Jurkat, Clone E6-1 (cell line): ENCODE data around the gene RAB4B. TPM values are rescaled to one million over a fixed set of nuclear protein-coding genes. Genes with fewer than 3 reads are reported as not detected.
"Not testable (repeated sequence)": the region's sequence is repeated elsewhere in the genome, so short reads cannot be mapped to it uniquely, and the experiment has no call there.

Experiments
- DNase-seq: peaks from one replicate; pipeline ENCODE4 v3.0.0-alpha.2; 2011; ENCODE audit warnings: low read depth, low spot score
- H3K4me3 ChIP-seq: 2 replicates; pipeline ENCODE4 v1.5.1; 2011; ENCODE audit warnings: mild to moderate bottlenecking, low read length, control low read depth, moderate library complexity
- polyA plus RNA-seq: library from polyadenylated mRNA; unstranded; fragments of >200 nt; gene quantifications from one replicate; pipeline ENCODE4 v1.2.1, GENCODE V29; 2012; ENCODE audit warnings: missing spikeins; ENCODE audit not compliant: insufficient read length, insufficient read depth

The RAB4B gene, protein sequence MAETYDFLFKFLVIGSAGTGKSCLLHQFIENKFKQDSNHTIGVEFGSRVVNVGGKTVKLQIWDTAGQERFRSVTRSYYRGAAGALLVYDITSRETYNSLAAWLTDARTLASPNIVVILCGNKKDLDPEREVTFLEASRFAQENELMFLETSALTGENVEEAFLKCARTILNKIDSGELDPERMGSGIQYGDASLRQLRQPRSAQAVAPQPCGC
- 55.7 TPM for polyA plus RNA-seq

DNA sequence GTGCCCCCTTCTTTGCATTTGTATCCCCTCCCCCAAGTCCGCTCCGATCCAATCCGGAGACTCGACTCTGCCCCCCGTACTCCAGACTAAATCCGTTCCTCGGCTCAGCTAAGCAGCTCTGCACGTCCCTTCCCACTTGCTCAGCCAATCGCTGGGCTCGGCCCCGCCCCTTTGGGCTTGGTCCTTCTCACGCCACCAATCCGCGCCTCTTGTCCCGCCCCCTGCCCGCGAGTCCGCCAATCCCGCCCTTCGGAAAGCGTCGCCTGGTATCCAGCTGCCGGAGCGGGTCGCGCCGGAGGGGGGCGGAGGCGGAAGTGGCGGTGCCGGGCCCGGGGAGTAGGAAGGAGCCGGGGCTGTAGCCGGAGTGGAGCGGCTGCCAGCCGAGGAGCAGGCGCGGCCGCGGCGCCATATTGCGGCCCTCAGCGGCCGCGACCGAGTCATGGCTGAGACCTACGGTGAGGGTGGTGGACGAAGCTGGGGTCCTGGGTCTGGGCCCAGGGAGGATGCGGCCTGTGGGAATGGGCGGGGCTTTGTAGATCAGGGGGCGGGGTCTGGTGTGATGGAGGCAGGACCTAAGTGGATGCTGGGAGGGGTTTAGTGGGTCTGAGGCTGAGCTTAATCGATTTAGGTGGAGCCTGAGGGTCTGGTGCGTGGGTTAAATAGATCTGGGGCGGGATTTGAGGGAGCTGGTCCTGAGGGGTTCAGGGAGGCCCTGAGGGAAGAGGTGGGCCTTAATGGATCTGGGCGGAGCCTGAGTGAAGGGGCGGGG lies at the start of gene RAB4B:
TSS of gene RAB4B (plus strand) at position 311 of the 769 bp plus-strand sequence. CDS start at position 440, 129 bp downstream.
- DNase-seq: peak; percentile 100
- H3K4me3 ChIP-seq: peak within 1 kb of the TSS; percentile 82

DNA sequence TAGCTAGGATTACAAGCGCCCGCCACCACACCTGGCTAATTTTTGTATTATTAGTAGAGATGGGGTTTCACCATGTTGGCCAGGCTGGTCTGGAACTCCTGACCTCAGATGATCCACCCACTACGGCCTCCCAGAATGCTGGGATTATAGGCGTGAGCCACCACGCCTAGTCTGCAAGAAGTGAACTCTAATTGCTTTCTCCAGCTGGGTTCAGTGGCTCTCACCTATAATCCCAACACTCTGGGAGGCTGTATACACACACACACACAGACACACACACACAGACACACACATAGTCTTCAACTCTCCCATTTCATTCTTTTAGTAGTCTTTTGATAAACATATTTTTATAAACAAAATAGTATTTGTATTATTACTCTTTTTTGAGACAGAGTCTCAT lies 48.0 kb upstream of the RAB4B start:
- not testable (repeated sequence) for H3K4me3 ChIP-seq, DNase-seq

DNA sequence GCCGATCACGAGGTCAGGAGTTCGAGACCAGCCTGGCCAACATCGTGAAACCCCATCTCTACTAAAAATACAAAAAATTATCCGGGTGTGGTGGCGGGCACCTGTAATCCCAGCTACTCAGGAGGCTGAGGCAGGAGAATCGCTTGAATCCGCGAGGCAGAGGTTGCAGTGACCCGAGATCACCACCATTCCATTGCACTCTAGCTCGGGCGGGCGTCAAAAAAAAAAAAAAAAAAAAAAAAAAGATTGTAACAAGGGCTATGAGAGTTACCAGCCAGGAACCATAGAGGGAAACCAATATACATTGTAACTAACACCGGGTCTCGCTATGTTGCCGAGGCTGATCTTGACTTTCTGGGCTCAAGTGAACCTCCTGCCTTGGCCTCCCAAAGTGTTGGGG lies 45.7 kb upstream of the RAB4B start:
- DNase-seq, H3K4me3 ChIP-seq: not testable (repeated sequence)

DNA sequence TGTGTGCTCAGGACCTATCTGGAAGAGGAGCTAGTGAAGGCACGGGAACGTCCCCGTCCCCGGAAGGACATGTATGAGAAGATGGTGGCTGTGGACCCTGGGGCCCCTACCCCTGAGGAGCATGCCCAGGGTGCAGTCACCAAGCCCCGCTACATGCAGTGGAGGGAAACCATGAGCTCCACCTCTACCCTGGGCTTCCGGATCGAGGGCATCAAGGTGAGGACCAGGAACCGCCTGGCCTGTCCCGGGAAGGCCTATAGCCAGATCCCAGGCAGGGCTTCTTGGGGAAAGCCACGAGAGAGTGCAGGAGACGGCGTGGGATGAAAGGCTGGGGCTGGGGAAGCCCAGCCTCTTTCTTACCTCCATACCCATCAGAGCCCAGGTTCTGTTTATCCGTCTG lies 44.9 kb upstream of the RAB4B start:
- no peak overlapping the region for H3K4me3 ChIP-seq
- no peak for DNase-seq

DNA sequence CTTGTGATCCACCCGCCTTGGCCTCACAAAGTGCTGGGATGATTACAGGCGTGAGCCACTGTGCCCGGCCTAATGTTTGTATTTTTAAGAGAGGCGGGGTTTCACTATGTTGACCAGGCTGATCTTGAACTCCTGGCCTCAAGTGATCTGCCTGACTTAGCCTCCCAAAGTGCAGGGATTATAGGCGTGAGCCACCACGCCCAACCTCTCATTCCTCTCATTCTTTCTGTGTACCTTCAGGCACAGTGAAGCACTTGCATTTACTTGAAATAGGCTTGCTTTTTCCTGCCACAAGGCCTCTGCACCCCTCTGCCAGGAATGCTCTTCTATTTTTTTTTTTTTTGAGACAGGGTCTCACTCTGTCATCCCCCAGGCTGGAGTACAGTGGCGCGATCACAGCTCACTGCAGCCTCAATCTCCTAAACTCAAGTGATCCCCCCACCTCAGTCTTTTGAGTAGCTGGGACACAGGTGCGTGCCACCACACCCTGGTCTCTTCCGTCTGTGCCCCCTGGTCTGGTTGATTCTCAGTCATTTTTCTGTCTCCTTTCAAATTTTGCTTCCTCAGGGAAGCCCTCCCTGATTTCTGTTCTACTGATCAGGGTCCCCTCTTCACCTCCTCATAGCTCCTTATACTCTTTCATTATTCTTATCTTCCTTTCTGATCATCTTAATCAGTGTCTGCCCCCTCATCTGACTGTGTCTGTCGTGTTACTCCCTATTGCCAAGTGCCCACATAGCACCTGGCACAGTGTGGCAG lies 42.9 kb upstream of the RAB4B start:
- no peak overlapping the region for H3K4me3 ChIP-seq
- no peak for DNase-seq

DNA sequence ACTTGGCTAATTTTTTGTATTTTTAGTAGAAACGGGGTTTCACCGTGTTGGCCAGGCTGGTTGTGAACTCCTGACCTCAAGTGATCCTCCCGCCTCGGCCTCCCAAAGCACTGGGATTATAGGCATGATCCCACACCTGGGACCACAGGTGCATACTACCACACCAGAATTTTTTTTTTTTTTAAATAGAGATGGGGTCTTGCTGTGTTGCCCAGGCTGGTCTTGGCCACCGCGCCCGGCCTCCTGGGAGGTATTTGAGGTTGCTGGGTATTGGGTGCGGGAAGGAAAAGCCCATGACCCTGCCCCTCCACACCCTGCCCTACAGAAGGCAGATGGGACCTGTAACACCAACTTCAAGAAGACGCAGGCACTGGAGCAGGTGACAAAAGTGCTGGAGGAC lies 41.4 kb upstream of the RAB4B start:
- DNase-seq: no peak
- H3K4me3 ChIP-seq: no peak overlapping the region

DNA sequence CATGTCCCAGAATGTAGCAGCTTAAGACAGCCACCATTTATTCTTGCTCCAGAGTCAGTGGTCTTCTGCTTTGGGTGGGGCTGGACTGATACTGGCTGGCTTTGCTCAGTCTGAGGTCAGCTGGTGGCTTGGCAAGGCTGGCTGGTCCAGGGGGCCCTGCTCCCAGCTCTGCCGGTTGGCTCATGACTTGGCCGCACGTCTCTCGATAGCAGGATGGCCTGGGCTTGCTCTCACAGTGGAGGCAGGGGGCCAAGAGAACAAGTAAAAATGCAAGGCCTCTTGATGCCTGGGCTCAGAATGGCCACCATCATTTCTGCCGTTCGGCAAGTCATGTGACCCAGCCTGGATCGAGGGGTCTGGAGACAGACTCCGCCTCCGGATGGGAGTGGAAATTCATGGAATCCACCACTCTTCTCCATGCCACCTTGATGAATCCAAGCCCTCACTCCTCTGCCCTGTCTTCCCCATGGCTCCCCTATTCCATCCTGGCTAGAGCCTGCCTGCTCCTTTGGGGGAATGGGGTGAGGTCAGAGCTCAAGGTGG lies 40.9 kb upstream of the RAB4B start:
- DNase-seq: no peak
- H3K4me3 ChIP-seq: no peak overlapping the region

DNA sequence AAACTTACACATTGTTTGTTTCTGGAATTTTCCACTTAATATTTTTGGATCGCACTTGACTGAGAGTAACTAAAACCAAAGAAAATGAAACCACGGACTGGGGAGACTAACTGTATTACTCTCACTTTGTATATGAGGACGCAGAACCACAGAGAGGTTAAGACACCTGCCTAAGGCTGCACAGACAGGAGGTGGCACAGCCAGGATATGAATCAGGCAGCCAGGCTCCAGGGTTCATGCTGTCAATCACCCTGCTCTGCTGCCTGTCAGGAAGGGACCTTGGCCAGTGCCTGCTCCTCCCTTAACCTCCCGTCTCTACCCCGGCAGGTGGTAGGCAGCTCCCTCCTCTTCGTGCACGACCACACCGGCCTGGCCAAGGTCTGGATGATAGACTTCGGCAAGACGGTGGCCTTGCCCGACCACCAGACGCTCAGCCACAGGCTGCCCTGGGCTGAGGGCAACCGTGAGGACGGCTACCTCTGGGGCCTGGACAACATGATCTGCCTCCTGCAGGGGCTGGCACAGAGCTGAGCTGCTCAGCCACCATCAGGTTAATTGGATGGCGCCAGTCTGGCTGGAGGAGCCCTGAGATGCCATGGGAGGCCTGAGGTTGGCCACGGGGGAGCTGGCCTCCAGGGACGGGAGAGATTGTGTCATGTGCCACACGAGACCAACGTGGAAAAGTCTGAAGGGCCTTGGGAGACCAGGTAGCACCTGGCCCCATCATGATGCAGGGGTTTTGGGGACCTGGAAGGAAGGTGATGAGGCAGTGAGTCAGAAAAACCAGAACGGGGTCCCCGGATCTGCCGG lies 38.8 kb upstream of the RAB4B start:
- no peak for DNase-seq

DNA sequence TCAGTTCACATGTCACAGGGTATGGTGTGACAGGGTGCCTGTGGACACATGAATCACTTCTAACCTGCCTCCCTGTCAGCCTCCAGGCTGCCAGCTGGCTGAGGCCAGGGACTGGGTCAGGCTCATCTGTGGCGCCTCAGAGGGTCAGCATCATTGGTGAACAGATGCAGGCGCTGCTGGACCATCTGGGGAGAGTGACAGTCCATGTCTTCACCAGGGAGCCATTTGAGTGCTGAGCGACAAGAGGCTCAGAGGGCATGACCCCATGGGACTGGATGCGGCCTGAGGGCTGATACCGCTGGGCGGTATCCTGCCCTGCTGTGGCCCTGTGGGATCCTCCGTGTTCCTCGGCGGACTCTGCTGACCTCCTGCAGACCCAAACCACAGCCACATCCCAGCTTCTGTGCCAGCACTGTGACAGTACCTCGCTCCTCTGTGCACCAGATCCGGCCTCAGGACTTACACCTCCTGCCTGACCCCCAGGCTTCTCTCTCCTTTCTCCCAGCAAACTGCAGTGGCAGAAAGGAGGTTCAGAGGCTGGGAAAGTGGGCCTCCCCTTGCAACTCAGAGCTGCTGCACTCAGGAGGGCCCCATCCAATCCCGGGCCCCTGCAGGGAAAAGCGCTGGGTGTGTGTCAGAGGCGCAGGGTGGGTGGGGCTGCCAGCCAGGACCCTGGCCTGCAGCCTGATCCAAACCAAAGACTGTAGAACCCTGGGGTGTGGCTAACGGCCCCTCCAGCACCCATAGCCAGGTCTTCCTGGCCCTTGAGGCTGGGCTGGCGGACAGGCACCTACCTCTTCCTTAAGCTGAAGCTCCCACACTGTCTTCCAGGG lies 38.0 kb upstream of the RAB4B start:
- DNase-seq: no peak
- H3K4me3 ChIP-seq: no peak overlapping the region

More for the DNA sequence above, 38.8 kb upstream of the RAB4B start:
- no peak overlapping the region for H3K4me3 ChIP-seq

DNA sequence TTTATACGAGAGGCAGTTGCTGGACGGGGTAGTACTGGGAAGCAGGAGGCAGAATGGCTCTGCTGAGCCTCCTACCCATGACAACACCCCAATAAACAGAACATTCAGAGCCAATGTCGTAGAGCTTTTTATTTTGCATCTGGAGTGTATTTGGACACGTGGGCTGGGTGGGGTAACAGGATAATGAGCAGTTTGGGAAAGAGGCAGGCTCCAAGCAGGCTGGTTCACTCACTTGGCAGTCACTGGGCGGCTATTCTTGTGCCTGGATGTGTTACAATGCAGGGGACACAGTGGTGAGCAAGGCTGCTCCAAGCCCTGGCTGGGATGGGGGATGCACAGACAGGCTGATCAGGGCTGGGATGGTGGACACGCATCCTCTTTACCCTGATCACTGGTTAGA lies 37.3 kb upstream of the RAB4B start:
- DNase-seq: no peak
- no peak overlapping the region for H3K4me3 ChIP-seq

DNA sequence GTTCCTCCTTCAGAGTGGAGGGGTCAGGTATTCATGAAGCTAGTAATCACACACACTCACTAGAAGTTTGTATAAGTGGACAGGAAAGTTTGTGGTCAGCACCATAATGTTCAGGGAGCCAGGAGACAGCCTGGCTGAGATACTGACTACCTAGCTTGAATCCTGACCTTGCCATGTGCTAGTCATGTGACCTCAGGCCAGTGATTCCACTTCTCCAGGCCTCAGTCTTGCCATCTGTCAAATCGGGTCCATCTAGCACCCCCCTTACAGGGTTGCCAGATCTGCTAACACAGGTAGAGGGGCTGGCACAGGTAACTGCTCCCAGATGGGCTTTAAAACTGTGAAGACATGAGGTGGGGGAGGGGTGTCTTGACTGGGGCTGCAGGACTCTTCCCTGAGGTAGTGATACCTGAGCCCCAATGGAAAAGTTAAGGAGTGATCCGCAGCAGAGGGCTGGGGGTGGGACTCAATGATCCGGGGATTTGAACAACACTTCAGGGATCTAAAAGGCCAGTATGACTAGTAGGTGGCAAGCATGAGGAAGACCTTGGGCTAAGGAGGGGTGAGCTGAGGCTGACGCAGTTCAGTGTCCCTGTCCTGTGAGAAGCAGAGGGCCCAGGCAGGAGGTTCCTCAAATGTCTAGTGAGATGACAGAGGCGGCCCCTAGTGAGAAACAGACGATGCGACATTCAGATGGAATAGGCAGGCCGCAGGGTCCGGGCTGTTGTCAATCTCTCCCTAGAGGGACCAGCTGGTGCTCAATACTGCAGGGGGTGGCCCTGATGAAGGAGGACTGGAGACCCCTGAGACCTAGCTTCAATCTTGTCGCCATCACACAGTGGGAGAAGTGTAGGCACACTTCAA lies 36.3 kb upstream of the RAB4B start:
- DNase-seq: no peak
- no peak overlapping the region for H3K4me3 ChIP-seq

DNA sequence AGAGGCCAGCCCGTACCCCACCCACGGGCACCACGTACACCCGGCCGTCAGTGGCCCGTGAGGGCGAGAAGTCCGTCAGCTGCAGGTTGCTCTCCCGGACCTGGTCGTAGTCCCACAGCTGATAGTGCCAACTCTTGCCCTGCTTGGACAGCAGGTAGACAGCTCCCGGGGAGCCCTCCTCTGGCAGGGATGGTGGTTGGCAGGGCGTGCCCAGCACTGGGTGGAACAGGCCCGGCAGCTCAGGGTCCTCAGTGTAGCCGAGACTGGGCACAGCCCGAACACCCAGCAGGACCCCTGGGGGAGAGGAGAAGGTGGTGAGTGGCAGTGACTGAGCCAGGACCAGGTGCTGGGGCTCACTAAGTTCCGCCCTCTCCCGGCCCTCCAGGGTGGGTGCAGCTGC lies 35.6 kb upstream of the RAB4B start:
- DNase-seq: no peak
- no peak overlapping the region for H3K4me3 ChIP-seq

DNA sequence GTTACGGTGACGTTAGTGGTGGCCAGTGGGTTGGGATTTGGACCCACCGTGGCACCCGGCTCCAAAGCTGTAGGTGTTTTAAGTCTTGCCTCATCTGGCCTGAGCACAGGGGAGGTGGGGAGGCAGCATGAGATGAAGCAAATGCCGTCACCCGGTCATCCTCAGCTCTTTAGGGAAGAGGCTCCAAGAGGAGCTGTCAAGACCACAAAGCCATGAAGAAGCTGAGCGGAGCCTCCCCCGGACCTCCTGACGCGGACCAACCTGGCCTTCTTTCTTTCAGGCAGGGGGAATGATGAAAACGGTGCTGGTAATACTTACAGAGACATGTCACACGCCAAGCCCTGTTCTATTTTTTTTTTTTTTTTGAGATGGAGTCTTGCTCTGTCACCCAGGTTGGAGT lies 35.2 kb upstream of the RAB4B start:
- no peak for DNase-seq
- H3K4me3 ChIP-seq: no peak overlapping the region

DNA sequence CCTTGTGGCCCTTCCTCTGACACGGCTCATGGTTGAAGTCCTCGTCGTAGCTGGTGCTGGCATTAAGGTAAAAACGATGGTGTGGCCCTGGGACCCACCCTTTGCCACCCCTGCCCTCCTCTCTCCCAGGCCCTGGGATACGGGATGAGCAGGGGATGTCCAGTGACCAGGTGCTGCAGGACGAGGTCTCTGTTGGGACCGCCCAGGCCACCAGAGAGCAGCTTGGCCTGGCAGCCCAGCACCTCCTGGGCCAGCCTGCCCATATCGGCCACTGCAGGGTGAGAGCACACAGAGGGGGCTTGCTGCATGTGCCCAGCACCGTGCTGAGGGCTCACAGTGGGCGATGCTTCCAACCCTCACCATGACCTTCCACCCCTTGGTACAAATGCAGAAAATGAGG lies 34.1 kb upstream of the RAB4B start:
- no peak for DNase-seq
- no peak overlapping the region for H3K4me3 ChIP-seq

DNA sequence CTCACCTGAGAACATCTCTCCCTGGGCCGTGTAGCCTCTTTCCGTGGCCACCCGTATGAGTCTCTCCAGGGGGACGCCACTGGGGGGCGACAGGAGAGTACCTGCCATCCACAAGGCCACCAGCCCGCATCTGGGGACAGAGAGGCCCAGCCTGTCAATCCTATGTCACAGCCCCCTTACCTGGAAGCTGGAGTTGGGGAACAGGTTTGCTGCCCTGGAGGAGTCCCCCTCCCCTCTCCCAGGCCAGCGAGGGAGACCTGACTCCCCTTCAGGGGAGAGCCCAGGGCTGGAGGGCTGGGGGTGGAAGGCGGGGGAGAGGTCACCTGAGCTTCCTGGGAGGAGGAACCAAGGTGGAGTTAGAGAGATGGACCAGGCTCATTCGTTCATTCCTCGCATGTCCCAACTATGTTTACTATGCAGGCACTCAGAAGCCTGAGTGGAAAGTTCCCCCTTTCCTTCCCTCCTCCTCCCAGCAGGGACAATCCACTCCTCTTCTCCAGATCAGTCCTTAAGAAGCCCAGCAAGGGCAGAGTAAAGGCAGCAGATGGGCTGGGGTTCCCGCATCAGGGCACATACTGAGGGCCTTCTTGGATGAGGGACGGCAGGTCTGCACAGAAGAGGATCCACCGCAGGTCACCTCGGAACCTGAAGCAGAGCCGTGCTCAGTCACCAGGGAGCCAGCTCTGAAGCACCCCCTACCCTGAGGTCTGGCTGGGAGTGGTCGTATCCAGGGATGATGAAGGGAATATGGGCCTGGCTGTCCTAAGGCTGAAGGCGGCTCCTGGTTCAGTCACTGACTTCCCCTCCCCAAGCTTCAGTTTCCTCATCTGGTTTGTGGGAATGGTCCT lies 33.3 kb upstream of the RAB4B start:
- no peak for DNase-seq
- no peak overlapping the region for H3K4me3 ChIP-seq

DNA sequence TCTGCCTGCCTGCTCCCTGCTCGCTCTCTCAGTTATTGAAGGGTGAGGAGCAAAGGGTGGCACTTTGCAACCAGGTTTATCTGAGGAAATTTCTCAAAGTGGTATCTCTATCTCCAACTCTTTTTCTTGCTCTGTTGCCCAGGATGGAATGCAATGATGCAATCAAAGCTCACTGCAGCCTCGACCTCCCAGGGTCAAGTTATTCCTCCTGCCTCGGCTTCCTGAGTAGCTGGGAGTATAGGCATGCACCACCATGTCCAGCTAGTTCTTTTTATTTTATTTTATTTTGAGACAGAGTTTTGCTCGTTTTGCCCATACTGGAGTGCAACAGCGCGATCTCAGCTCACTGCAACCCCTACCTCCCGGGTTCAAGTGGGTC lies 32.7 kb upstream of the RAB4B start:
- no peak overlapping the region for H3K4me3 ChIP-seq
- DNase-seq: no peak

DNA sequence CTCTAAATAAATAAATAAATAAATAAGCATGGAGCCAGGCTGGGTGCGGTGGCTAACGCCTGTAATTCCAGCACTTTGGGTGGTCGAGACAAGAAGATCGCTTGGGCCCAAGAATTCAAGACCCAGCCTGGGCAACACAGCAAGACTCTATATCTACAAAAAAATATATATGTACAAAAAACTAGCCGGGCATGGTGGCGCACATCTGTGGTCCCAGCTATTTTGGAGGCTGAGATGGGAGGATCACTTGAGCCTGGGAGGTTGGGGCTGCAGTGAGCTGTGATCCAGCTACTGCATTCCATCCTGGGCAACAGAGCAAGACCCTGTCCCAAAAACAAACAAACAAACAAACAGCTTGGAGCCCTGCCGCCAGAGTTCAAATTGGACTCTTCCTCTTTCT lies 30.5 kb upstream of the RAB4B start:
- no peak for DNase-seq
- H3K4me3 ChIP-seq: no peak overlapping the region
